Retinal pigment epithelial cell (primary cell): ENCODE measurements around the gene KISS1R.

Source experiments
- DNase-seq: peaks from one replicate; pipeline ENCODE4 v3.0.0-alpha.2; 2010; ENCODE audit warnings: low read depth
- H3K4me3 ChIP-seq: 2 replicates; pipeline ENCODE4 v1.5.1; 2011; ENCODE audit warnings: mild to moderate bottlenecking, low read length, control low read depth, moderate library complexity
- TF ChIP-seq, protein P1 (sequence below): conservative IDR thresholded peaks from 2 replicates; pipeline ENCODE4 v1.5.1; 2011; ENCODE audit warnings: low read depth, low read length, control low read depth, inconsistent platforms

Gene KISS1R

DNA sequence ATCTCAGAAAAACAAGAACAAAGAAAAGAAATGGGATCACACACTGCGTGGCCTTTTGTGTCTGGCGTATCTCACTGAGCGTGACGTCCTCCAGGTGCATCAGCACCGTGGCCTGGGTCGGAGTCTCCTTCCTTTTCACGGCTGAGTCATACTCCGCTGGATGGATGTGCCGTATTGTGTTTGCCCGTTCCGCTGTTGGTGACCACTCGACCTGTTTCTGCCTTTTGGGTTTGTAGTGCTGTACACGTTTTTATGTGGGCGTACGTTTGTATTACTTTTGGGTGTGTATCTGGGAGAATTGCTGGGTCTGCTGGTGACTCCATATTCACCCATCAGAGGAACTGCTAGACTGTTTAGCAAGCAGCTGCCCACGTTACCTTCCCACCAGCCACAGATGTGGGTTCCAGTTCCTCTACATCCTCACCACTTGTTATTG lies 20.1 kb downstream of the KISS1R start:
- TF ChIP-seq, protein P1, sequence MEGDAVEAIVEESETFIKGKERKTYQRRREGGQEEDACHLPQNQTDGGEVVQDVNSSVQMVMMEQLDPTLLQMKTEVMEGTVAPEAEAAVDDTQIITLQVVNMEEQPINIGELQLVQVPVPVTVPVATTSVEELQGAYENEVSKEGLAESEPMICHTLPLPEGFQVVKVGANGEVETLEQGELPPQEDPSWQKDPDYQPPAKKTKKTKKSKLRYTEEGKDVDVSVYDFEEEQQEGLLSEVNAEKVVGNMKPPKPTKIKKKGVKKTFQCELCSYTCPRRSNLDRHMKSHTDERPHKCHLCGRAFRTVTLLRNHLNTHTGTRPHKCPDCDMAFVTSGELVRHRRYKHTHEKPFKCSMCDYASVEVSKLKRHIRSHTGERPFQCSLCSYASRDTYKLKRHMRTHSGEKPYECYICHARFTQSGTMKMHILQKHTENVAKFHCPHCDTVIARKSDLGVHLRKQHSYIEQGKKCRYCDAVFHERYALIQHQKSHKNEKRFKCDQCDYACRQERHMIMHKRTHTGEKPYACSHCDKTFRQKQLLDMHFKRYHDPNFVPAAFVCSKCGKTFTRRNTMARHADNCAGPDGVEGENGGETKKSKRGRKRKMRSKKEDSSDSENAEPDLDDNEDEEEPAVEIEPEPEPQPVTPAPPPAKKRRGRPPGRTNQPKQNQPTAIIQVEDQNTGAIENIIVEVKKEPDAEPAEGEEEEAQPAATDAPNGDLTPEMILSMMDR = no peak
- DNase-seq = no peak
- H3K4me3 ChIP-seq = no peak overlapping the region

DNA sequence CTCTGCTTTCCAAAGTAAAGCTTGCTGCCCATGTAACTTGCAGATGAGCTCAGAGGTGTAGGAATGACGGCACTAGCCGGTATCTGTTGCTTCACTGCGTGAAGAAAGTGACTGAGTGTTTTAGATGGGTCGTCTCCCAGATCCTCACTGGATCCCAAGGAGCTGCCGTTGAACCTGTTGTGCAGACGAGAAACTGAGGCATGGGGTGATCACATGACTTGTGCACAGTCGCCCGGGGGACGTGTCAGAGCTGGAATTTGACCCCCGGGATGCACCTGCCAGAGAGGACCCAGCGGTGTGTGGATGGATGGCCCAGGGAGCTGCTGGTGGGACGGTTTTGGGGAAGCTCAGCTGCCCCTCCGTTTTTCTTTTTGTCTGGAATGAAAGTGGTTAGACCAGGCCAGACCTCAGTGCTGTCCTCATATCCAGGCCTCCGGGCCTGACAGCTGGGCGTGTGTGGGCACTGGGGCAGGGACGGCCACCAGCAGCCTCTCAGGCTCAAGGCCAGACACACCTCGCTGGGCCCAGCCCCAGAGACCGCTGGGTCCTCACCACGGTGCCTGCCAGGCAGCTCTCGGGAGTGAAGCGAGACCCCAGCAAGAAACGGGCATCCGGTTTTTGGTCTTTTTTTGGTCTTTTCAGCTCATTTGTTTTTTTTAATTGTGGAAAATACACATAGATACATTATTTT lies 21.2 kb downstream of the KISS1R start:
- TF ChIP-seq, protein P1 = no peak
- no peak overlapping the region for H3K4me3 ChIP-seq
- no peak for DNase-seq

DNA sequence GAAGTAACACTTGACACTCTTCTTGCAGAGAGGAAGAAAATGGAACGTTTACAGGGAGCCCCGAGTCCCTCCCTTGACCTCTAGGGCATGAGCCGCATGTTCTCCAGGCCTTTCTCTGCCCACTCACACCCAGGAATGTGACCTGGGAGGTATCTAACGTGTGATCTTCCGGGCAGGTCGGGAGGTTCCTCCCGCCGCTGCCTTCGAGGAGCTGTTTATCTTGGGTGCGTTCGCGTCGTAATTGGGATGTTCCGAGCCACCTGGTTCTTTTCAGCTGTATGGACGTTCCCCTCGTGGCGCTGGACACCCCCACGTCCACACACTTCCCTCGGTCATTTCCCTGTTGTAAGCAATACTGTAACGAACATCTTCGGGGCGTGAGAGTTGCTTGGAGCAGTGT lies 22.3 kb downstream of the KISS1R start:
- TF ChIP-seq, protein P1 = no peak
- no peak overlapping the region for H3K4me3 ChIP-seq
- no peak for DNase-seq

DNA sequence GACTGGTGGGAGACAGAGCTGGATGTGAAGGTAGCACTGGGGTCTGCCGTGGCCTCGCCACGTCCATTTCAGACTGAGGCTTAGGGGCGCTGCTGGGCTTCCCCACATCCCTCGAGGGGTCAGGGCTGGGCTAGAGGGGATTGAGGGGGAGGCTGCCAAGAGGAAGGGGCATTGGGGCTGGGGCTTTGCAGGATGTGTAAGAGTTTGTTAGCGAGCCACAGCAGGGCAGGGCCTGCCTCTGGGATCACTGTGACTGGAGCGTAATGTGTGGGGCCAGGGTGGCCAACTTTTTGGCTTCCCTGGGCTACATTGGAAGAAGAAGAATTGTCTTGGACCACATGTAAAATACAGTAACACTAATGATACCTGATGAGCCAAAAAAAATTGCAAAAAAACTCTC lies 22.8 kb downstream of the KISS1R start:
- no peak for DNase-seq
- H3K4me3 ChIP-seq = no peak overlapping the region
- TF ChIP-seq, protein P1 = no peak

DNA sequence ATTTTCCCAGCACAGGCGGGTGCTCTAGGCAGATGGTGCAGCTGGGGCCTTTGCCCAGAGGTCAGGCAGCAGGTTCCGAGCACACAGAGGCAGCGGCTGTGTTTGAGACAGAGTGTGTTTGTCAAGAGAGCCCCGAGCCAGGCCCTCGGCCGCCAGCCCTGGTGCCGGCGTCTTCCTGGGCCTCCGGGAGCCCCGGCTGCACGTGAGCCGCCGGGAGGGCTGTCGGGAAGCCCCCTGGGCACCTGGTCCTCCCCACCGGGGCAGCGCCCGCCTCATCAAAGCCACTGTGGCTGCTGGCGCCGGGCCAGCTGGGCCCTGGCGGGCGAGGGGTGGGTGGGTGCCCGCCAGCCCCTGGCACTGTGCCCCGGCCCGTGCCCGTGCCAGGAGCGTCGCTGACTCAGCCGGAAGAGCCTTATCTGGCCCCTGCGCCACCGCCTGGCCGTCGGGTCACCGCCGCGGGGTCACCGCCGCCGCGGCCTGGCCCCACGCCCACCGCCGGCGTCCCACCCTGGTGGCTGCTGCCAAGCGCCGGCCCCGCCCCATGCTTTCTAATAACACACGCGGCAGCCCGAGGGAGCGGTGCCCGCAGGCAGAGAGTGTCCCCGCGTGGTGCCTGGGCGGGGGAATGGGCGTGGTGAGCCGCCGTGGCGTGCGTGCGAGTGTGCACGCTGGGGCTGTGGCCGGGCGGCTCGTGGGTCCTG lies 23.6 kb downstream of the KISS1R start:
- DNase-seq = no peak
- H3K4me3 ChIP-seq = no peak overlapping the region
- TF ChIP-seq, protein P1 = no peak

DNA sequence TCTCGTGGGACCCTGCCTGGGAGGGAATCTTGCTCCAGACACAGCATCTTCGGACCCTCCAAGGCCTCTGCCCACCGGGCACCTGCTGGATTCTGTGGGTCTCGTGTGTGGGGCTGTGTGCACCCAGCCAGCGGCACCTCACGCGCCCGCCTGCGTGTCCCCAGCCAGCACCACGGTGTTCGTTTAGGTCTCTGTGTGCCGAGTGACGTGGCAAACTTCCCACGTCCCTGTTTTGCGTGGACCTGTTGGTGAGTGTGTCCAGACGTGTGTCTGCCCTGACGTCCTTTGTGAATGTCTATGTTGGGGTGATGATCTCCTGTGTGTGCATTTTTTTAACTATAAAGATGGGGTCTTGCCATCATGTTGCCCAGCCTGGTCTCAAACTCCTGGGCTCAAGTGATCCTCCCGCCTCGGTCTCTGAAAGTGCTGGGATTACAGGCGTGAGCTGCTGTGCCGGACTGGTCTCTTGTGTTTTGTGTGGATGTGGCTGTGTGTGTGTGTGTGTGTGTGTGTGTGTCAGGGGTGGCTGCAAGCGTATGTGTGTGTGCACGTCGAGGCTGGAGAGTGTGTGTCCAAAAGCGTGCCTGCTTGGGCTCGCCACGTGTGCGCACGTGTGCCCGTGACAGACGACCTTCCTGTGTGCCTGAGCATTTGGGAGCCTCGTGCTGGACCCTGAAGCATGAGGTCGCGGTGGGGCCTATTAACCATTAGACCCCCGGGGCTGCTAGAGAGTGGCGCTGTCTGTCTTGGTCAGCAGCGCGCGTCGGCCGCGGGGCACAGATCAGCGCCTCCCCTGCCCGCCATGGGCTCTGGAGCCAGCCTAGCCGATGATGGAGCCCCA lies 24.4 kb downstream of the KISS1R start:
- DNase-seq = no peak
- no peak overlapping the region for H3K4me3 ChIP-seq
- TF ChIP-seq, protein P1 = no peak
